WI38 (cell line): ENCODE data around the gene ASS1.

Experiments used
- H3K4me3 ChIP-seq: 2 replicates; pipeline ENCODE4 v1.5.1; 2011; ENCODE audit warnings: low read depth, mild to moderate bottlenecking, control low read depth, low read length
- CTCF ChIP-seq: IDR thresholded peaks from 2 replicates; pipeline ENCODE4 v1.5.1; 2012; ENCODE audit warnings: low read depth, mild to moderate bottlenecking, control low read depth, low read length

ASS1 gene

GRCh38 chr9:130536701-130537107 is 91.9 kb downstream of the ASS1 start:
- no peak overlapping the region for H3K4me3 ChIP-seq
- TF ChIP-seq CTCF: no peak

- no peak overlapping the region for H3K4me3 ChIP-seq
- TF ChIP-seq CTCF: no peak
Observed at GRCh38 chr9:130537346-130538050, 92.7 kb downstream of the ASS1 start.

- TF ChIP-seq CTCF: no peak
- H3K4me3 ChIP-seq: no peak overlapping the region
Observed at GRCh38 chr9:130539420-130540223, 94.9 kb downstream of the ASS1 start.

GRCh38 chr9:130541533-130541932 is 96.8 kb downstream of the ASS1 start:
- H3K4me3 ChIP-seq: no peak overlapping the region
- no peak for TF ChIP-seq CTCF

- no peak for TF ChIP-seq CTCF
- no peak overlapping the region for H3K4me3 ChIP-seq
Observed at GRCh38 chr9:130542038-130542437, 97.3 kb downstream of the ASS1 start.

- no peak overlapping the region for H3K4me3 ChIP-seq
Observed at GRCh38 chr9:130542457-130543228, 97.9 kb downstream of the ASS1 start.

More at GRCh38 chr9:130542457-130543228, 97.9 kb downstream of the ASS1 start:
- TF ChIP-seq CTCF: no peak
